ENCODE data around the gene P3H2.

GRCh38 chr3:190073264-190074008 lies 47.3 kb downstream of the P3H2 start:
- TF ChIP-seq CTCF (IDR thresholded peaks at IDR 0.05) (no peak), ZFX (IDR thresholded peaks at IDR 0.05; ENCODE audit: borderline replicate concordance) (no peak)

All from 22Rv1 (cell line).